ENCODE measurements around the gene CPNE8.

CPNE8 gene

DNA sequence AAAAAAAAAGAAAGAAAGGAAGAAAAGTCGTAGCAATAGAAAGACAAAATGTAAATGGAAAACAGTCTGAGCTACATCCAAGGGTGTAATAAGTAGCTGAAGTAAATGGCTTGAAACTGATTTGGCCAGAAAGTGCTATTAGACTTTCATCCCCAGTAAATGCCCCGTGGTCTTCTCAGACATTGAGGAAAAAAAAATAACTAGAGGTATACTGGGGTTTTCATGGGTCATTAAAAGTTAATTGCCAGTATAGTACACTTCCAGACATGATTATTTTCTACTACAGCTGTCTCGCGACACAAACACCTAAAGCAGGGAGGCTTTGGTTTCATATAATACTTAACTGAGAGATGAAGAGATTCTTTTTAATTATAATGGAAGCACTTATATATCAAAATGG lies 271.9 kb downstream of the CPNE8 start:
- DNase-seq (ENCODE audit: low read depth in 2 of 2), result no peak

DNA sequence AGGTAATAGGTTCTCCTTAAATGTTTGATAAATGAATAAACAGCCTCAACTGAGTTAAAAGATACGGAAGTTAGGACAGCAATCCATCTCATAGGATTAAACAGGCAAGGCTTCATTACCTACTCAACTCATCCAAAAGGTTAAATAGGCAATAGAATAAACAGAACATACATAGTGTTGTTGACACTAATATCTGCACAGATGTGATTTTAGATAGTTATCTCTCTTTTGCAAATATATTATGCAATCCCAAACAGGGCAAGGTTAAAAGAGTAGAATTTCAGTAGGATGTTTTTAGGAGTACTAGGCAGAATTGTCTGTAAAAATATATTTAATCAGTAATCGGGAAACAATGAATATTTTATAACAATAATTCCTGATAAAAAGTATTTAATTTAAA lies 276.3 kb downstream of the CPNE8 start:
- DNase-seq (ENCODE audit: low read depth in 2 of 2), result no peak

DNA sequence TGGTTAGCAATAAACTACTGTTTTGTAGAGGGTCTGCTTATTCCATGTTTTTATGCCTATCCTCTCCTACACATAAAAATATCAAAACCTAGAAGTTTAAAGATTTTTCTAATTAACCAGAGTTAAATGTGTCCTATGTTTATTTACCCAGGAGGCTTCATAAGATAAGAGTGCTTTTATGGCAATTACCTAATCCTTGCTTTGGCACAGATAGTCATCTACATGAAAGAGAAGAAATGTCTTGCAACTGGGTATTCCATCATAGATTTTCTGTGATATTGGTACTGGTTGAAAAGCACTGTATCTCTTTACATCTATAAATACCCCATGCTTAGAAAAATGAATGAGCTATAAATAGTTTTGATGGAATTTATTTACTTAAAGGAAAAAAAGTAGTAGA lies 277.1 kb downstream of the CPNE8 start:
- no peak for DNase-seq (ENCODE audit: low read depth in 2 of 2)

DNA sequence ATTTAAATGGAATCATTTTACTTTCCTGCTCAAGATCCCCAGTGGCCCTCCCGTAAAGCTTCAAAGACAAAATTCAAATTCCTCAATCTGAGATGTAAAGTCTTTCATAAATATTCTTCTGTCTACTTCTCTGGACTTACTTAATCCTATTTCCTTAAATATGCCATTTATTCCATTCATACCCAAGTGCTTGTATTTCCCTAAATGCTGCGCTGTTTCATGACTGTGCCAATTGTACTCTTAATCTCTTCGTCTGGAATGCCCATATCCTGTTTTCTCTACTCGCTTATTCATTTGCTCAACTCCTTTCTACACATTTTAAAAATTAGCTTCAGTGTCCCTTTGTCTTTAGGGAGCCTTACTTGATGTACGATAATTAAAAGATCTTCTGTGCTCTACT lies 280.1 kb downstream of the CPNE8 start:
- DNase-seq (ENCODE audit: low read depth in 2 of 2), result no peak

DNA sequence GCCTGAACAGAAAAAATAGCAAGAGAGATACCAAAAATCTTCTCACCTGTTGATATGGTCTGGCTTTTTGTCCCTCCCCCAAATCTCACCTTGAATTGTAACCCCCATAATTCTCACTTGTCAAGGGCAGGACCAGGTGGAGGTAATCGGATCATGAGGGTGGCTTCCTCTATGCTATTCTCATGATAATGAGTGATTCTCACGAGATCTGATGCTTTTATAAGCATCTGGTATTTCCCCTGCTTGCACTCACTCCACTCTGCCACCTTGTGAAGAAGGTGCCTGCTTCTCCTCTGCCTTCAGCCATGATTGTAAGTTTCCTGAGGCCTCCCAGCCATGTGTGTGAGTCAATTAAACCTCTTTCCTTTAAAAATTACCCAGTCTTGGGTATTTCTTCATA lies 291.2 kb downstream of the CPNE8 start:
- no peak for DNase-seq (ENCODE audit: low read depth in 2 of 2)

DNA sequence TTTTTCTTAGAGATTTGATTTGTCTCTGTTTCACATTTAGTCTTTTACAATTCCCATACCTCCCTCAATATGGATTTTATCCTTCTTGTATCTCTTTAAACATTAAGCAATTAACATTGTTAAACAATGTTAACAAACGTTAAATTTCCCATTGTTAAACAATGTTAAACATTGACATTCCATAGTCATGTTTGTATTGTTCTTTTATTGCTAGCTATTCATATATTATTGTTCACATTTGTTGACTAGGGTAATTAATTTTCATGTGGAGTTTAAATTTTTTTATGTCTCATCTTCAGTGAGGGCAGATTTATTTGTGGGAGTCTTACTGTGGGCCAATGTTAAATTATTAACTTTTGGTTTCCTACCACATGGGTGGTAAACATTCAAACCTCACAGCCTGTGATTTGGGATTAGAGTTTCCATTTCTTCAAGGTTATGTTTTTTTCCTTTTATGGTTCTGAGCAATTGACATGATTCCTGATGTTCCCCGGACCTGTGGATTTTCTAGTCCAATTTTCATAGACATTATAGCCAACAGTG lies 294.5 kb downstream of the CPNE8 start:
- no peak for DNase-seq (ENCODE audit: low read depth in 2 of 2)

DNA sequence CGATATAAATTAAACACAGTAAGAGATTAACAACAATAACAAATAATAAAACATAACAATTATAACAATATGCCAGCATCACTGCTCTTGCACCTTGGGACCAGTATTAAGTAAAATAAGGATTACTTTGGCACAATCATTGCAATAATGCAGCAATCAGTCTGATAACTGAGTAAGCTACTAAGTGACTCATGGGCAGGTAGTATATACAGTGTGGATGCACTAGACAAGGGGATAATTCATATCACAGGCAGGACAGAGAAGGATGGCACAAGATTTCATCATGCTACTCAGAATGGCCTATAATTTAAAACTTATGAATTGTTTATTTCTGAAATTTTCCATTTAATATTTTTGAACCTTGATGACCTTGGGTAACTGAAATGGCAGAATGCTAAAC lies 298.1 kb downstream of the CPNE8 start:
- no peak for DNase-seq (ENCODE audit: low read depth in 2 of 2)
